ENCODE measurements around the gene CCDC13. TPM values are rescaled to one million over a fixed set of nuclear protein-coding genes. Genes with fewer than 3 reads are reported as not detected.

CCDC13 gene
- total and polyA plus RNA-seq, 2 experiments from 2014 or later: 0.22 to 1.1 TPM

DNA sequence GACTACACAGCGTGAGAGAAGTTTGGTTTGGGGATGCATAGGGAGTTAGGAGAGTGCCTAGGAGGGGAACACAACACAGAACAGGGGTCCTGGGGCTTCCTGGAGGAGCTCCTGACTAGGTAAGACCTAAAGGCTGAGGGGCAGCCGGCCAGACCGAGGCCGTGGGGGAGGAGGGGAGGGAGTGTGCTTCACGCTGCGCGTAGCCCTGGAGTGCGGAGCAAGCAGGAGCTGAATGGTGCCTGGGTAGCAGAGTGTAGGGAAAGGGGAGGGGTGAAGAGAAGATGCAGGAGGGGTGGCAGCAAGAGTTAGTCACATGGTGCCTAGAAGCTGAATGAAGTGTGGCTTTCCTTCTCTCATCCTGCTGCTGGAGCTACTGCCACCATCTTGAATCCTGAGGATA is 38.0 kb downstream of the CCDC13 start:
- no peak overlapping the region for H3K4me3 ChIP-seq
- no peak overlapping the region for H3K4me2 ChIP-seq (ENCODE audit: unreplicated experiment)
- no peaks in the 10 kb centered on the region for H4K20me1 ChIP-seq (ENCODE audit: insufficient read depth)
- H3K9me2 ChIP-seq (ENCODE audit: insufficient read depth): no peaks in the 10 kb centered on the region
- H3K9me3 ChIP-seq (ENCODE audit: low read depth): no peaks in the 10 kb centered on the region
- H3F3A ChIP-seq (ENCODE audit: insufficient read depth): no peaks in the 10 kb centered on the region
- H3K79me2 ChIP-seq (ENCODE audit: insufficient read depth): no peaks in the 10 kb centered on the region
- H3K9ac ChIP-seq: no peak overlapping the region
- no peak for DNase-seq
- H3K27ac ChIP-seq: no peak overlapping the region
- no peak overlapping the region for H2AFZ ChIP-seq
- in situ Hi-C loops (cut with MboI): no loop called here
- no peaks in the 10 kb centered on the region for H3K27me3 ChIP-seq (replicated peaks; ENCODE audit: insufficient read depth)
- no peak for TF ChIP-seq EZH2 (IDR thresholded peaks at IDR 0.05; ENCODE audit: insufficient read depth, poor library complexity, severe bottlenecking)
- TF ChIP-seq EZH2phosphoT487 (IDR thresholded peaks at IDR 0.05; ENCODE audit: insufficient read depth, low read depth): no peak
- 72 to 88% methylated on average over 3 to 8 of the region's 8 CpGs for WGBS, 2 experiments (ENCODE audit: low coverage in 1 of 2, low lambda C conversion rate in 2 of 2, missing lambda C conversion rate in 2 of 2)
- no peaks in the 10 kb centered on the region for H3K36me3 ChIP-seq (ENCODE audit: low read depth)
- no peaks in the 10 kb centered on the region for H3K4me1 ChIP-seq (ENCODE audit: insufficient read depth)

DNA sequence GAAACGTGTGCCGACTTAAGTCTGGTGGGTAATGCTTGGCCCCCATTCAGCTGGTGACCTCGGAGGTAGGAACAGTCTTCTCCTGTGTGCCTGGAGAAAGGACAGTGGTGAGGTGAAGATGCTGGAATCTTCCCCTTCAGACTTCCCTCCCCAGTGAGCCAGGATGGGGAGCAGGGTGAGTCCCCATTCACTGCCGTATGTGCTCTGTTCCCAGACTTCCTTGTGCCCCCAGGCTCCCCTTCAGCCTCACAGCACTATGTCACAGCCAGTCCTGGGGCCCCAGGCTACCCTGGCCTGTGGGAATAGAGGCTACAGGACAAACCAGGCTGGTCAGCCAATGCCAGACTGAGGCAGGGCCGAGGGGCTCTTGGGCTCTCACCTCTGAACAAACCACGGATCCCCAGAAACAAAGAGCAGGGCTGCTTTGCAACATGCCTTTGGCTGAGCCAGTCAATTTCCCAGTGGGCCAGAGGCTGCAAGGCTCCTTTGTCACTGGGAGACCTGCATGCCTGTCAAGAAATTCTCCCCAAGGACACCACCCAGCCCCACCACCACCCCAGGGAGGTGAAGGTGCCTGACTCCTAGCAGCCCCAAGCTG is 38.7 kb downstream of the CCDC13 start:
- Histone ChIP-seq H3K27ac (no peak overlapping the region), H4K20me1 (ENCODE audit: insufficient read depth) (no peaks in the 10 kb centered on the region), H3F3A (ENCODE audit: insufficient read depth) (no peaks in the 10 kb centered on the region), H3K36me3 (ENCODE audit: low read depth) (no peaks in the 10 kb centered on the region), H3K9ac (no peak overlapping the region), H3K9me3 (ENCODE audit: low read depth) (no peaks in the 10 kb centered on the region), H2AFZ (no peak overlapping the region), H3K4me1 (ENCODE audit: insufficient read depth) (no peaks in the 10 kb centered on the region), H3K9me2 (ENCODE audit: insufficient read depth) (no peaks in the 10 kb centered on the region), H3K4me2 (ENCODE audit: unreplicated experiment) (no peak overlapping the region), H3K4me3 (no peak overlapping the region), H3K27me3 (replicated peaks; ENCODE audit: insufficient read depth) (no peaks in the 10 kb centered on the region), H3K79me2 (ENCODE audit: insufficient read depth) (no peaks in the 10 kb centered on the region)
- DNase-seq: no peak
- TF ChIP-seq EZH2 (IDR thresholded peaks at IDR 0.05; ENCODE audit: insufficient read depth, poor library complexity, severe bottlenecking): no peak
- WGBS, 2 experiments (ENCODE audit: low coverage in 1 of 2, low lambda C conversion rate in 2 of 2, missing lambda C conversion rate in 2 of 2): 55 to 58% methylated on average over 6 of the region's 6 CpGs
- in situ Hi-C loops (cut with MboI): no loop called here

DNA sequence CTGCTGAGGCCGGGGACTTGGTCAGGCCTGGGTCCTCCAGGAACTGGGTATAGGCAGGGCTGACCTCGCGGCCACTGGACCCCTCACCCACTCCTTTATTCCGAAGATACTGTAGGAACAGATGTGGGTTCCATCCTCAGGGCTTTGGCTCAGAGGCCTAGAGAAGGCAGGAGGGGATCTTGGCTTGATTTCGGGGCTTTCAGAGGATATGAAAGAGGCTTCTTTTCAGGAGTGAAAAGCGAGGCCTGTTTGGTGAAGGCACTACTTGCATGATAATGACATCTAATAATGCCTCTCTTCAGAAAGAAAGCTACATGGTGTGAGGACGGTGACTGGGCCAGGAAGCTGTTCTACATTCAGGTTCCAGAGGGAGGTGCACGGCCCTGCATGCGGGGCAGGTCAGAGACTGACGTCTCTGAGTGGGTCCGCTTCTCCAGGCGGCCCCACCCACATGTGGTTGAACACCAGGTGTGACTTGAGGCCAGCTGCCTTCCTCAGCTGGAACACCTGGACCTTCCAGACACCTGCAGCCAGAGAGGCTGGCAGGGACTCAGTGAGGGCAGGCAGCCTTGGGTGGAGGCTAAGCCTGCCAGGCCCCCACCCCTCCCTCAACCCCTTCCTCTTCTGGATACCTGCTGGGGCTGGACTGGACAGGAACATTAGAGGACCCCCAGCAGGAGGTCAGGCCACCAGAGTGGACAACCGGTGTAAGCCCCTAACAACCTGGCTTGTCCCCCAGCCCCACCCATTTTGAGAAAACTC is 39.4 kb downstream of the CCDC13 start:
- H3K9me2 ChIP-seq (ENCODE audit: insufficient read depth): no peaks in the 10 kb centered on the region
- no peak for DNase-seq
- H3K9me3 ChIP-seq (ENCODE audit: low read depth): no peaks in the 10 kb centered on the region
- no peaks in the 10 kb centered on the region for H3K79me2 ChIP-seq (ENCODE audit: insufficient read depth)
- no peak overlapping the region for H3K9ac ChIP-seq
- no peaks in the 10 kb centered on the region for H4K20me1 ChIP-seq (ENCODE audit: insufficient read depth)
- no peak overlapping the region for H3K4me2 ChIP-seq (ENCODE audit: unreplicated experiment)
- H3K4me1 ChIP-seq (ENCODE audit: insufficient read depth): no peaks in the 10 kb centered on the region
- H3K27me3 ChIP-seq (replicated peaks; ENCODE audit: insufficient read depth): no peaks in the 10 kb centered on the region
- no peaks in the 10 kb centered on the region for H3K36me3 ChIP-seq (ENCODE audit: low read depth)
- TF ChIP-seq EZH2phosphoT487 (IDR thresholded peaks at IDR 0.05; ENCODE audit: insufficient read depth, low read depth) (no peak), EZH2 (IDR thresholded peaks at IDR 0.05; ENCODE audit: insufficient read depth, poor library complexity, severe bottlenecking) (no peak)
- no peak overlapping the region for H3K27ac ChIP-seq
- H3F3A ChIP-seq (ENCODE audit: insufficient read depth): no peaks in the 10 kb centered on the region
- H3K4me3 ChIP-seq: no peak overlapping the region
- no peak overlapping the region for H2AFZ ChIP-seq
- in situ Hi-C loops (cut with MboI): no loop called here
- WGBS, 2 experiments (ENCODE audit: low coverage in 1 of 2, low lambda C conversion rate in 2 of 2, missing lambda C conversion rate in 2 of 2): 70 to 79% methylated on average over 13 of the region's 13 CpGs

DNA sequence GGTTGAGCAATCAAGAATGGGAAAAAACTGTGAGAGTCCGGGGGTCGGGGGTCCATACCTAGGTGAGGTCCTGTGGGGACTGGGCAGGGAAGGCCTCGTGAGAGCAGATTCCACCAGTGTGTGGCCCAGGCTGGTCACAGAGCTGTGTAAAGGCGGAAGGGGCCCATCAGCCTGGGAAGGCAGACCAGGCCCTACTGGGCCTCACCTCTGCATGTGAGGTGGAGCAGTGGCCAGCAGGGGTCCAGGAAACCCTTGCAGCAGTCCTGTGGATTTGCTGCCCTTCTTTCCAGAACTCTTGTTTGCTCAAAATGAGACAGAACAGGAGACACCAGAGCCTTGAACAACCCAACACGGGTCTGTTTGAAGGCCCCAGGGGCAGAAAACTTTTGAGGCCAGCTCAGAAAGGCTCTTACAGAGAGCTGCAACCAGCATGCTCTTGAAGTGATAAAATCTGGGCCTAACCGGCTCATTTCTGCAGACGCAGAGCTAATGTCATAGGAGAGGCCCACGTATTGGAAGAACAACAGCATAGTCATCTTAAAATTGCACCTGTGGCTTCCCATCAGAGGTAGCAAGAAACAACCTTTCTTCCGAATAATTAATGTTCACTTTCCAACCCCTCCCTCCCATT is 40.1 kb downstream of the CCDC13 start:
- Histone ChIP-seq H3K36me3 (ENCODE audit: low read depth) (no peaks in the 10 kb centered on the region), H3K27ac (no peak overlapping the region), H4K20me1 (ENCODE audit: insufficient read depth) (no peaks in the 10 kb centered on the region), H3K79me2 (ENCODE audit: insufficient read depth) (no peaks in the 10 kb centered on the region), H3K4me3 (no peak overlapping the region), H3K9me2 (ENCODE audit: insufficient read depth) (no peaks in the 10 kb centered on the region), H2AFZ (no peak overlapping the region), H3F3A (ENCODE audit: insufficient read depth) (no peaks in the 10 kb centered on the region), H3K4me1 (ENCODE audit: insufficient read depth) (no peaks in the 10 kb centered on the region), H3K4me2 (ENCODE audit: unreplicated experiment) (no peak overlapping the region), H3K9ac (no peak overlapping the region), H3K9me3 (ENCODE audit: low read depth) (no peaks in the 10 kb centered on the region), H3K27me3 (replicated peaks; ENCODE audit: insufficient read depth) (no peaks in the 10 kb centered on the region)
- whole genome bisulfite sequencing, 2 experiments (ENCODE audit: low coverage in 1 of 2, low lambda C conversion rate in 2 of 2, missing lambda C conversion rate in 2 of 2): 74 to 77% methylated on average over 9 of the region's 9 CpGs
- TF ChIP-seq EZH2phosphoT487 (IDR thresholded peaks at IDR 0.05; ENCODE audit: insufficient read depth, low read depth) (no peak), EZH2 (IDR thresholded peaks at IDR 0.05; ENCODE audit: insufficient read depth, poor library complexity, severe bottlenecking) (no peak)
- in situ Hi-C loops (cut with MboI): no loop called here
- no peak for DNase-seq

Data from GM23248 (cell line).